ENCODE measurements around the gene NHEJ1. TPM values are rescaled to one million over a fixed set of nuclear protein-coding genes. Genes with fewer than 3 reads are reported as not detected.

NHEJ1 gene
- total RNA-seq, 1 donor from 2014 or later, result 18.8 TPM

GRCh38 chr2:219060821-219061791, 99.5 kb downstream of the NHEJ1 start, which contains the start of gene IHH:
Gene IHH (minus strand): TSS chr2:219060921. CDS start chr2:219060467, 454 bp downstream.
- intact Hi-C loops (cut with micrococcal nuclease), result no loop called here

- intact Hi-C loops (cut with micrococcal nuclease), result loop anchor here (5.0 kb wide), 4 partner anchors 42 to 147 kb away; partner anchors contain the start of gene ZFAND2B
Observed at GRCh38 chr2:219059725-219060682, 100.6 kb downstream of the NHEJ1 start.

GRCh38 chr2:219059375-219059724, 101.3 kb downstream of the NHEJ1 start:
- intact Hi-C loops (cut with micrococcal nuclease), result loop anchor here (5.0 kb wide), 4 partner anchors 43 to 148 kb away; partner anchors contain the start of gene ZFAND2B

- intact Hi-C loops (cut with micrococcal nuclease), result loop anchor here (1.0 to 5.0 kb wide), 7 partner anchors 44 to 240 kb away; partner anchors contain the start of gene ZFAND2B
Observed at GRCh38 chr2:219058541-219059374, 101.9 kb downstream of the NHEJ1 start.

- intact Hi-C loops (cut with micrococcal nuclease), result loop anchor here (1.0 to 5.0 kb wide), 7 partner anchors 44 to 240 kb away; partner anchors contain the start of gene ZFAND2B
Observed at GRCh38 chr2:219057709-219058540, 102.7 kb downstream of the NHEJ1 start.

GRCh38 chr2:219056896-219057708, 103.5 kb downstream of the NHEJ1 start:
- intact Hi-C loops (cut with micrococcal nuclease), result loop anchor here (5.0 kb wide), 4 partner anchors 45 to 150 kb away; partner anchors contain the start of gene ZFAND2B

GRCh38 chr2:219056176-219056895, 104.3 kb downstream of the NHEJ1 start:
- intact Hi-C loops (cut with micrococcal nuclease), result loop anchor here (5.0 kb wide), 4 partner anchors 46 to 151 kb away; partner anchors contain the start of gene ZFAND2B

GRCh38 chr2:219054956-219055903, 105.4 kb downstream of the NHEJ1 start:
- intact Hi-C loops (cut with micrococcal nuclease), result loop anchor here (5.0 kb wide), 4 partner anchors 47 to 152 kb away; partner anchors contain the start of gene ZFAND2B

GRCh38 chr2:219049282-219049681, 111.3 kb downstream of the NHEJ1 start:
- intact Hi-C loops (cut with micrococcal nuclease), result no loop called here

GRCh38 chr2:219045937-219046550, 114.6 kb downstream of the NHEJ1 start:
- intact Hi-C loops (cut with micrococcal nuclease), result no loop called here

GRCh38 chr2:219042750-219043149, 117.9 kb downstream of the NHEJ1 start:
- intact Hi-C loops (cut with micrococcal nuclease), result no loop called here

- intact Hi-C loops (cut with micrococcal nuclease), result no loop called here
Observed at GRCh38 chr2:219042157-219042556, 118.5 kb downstream of the NHEJ1 start.

GRCh38 chr2:219041252-219041651, 119.4 kb downstream of the NHEJ1 start, which contains the start of gene CFAP65:
Gene CFAP65 (minus strand): TSS chr2:219041516. CDS start chr2:219039048, 2,468 bp downstream.
- intact Hi-C loops (cut with micrococcal nuclease), result no loop called here

GRCh38 chr2:219038600-219038999, 122.0 kb downstream of the NHEJ1 start:
- intact Hi-C loops (cut with micrococcal nuclease), result no loop called here

GRCh38 chr2:219037783-219038499, 122.7 kb downstream of the NHEJ1 start:
- intact Hi-C loops (cut with micrococcal nuclease), result no loop called here

Data from T-helper 2 cell treated with Interferon-gamma antibody and Interleukin-4, amounts not matched to agents 100 ng/mL and 5 ng/mL, for 36 hours (primary cell).